ENCODE data around the gene VAMP8.

The VAMP8 gene

GRCh38 chr2:85619617-85620016 is 42.2 kb downstream of the VAMP8 start:
- DNase-seq (ENCODE audit: low read depth in 2 of 2): no peak

GRCh38 chr2:85621338-85621737 is 44.0 kb downstream of the VAMP8 start:
- no peak for DNase-seq (ENCODE audit: low read depth in 2 of 2)

- no peak for DNase-seq (ENCODE audit: low read depth in 2 of 2)
Observed at GRCh38 chr2:85623991-85624390, 46.6 kb downstream of the VAMP8 start.

GRCh38 chr2:85628658-85629057 is 51.3 kb downstream of the VAMP8 start:
- DNase-seq (ENCODE audit: low read depth in 2 of 2): no peak

- no peak for DNase-seq (ENCODE audit: low read depth in 2 of 2)
Observed at GRCh38 chr2:85631316-85631715, 53.9 kb downstream of the VAMP8 start.
